Type B pancreatic cell (in vitro differentiated cells): ENCODE data around the gene MTF1. TPM values are rescaled to one million over a fixed set of nuclear protein-coding genes. Genes with fewer than 3 reads are reported as not detected.

Experiments
- DNase-seq: peaks from one replicate; pipeline ENCODE4 v3.0.0; 2021; ENCODE audit warnings: mixed read lengths; ENCODE audit not compliant: unreplicated experiment; ENCODE audit errors: extremely low spot score
- H3K27ac Mint-ChIP-seq: 2 replicates; pipeline ENCODE4 v1.8.0; 2021; ENCODE audit warnings: mild to moderate bottlenecking, mixed read lengths
- H3K27me3 Mint-ChIP-seq: 2 replicates; pipeline ENCODE4 v1.8.0; 2021; ENCODE audit warnings: mixed read lengths
- H3K36me3 Mint-ChIP-seq: 2 replicates; pipeline ENCODE4 v1.8.0; 2021; ENCODE audit warnings: mixed read lengths
- H3K4me1 Mint-ChIP-seq: one replicate; pipeline ENCODE4 v1.8.0; 2021; ENCODE audit warnings: mixed read lengths; ENCODE audit not compliant: unreplicated experiment
- H3K4me3 Mint-ChIP-seq: 2 replicates; pipeline ENCODE4 v1.8.0; 2021; ENCODE audit warnings: mild to moderate bottlenecking, mixed read lengths
- H3K9me3 Mint-ChIP-seq: 2 replicates; pipeline ENCODE4 v1.8.0; 2021; ENCODE audit warnings: mixed read lengths
- CTCF ChIP-seq: fragments of 200-600 bp; sonication (generic); conservative IDR thresholded peaks from 2 replicates; pipeline ENCODE4 v1.5.0; 2021; ENCODE audit warnings: antibody characterized with exemption, mild to moderate bottlenecking
- total RNA-seq: library from RNA; stranded (reverse); gene quantifications from 2 replicates; pipeline ENCODE4 v1.2.1, GENCODE V29; 2021; ENCODE audit warnings: low replicate concordance

MTF1 gene
- total RNA-seq, 1 donor from 2014 or later = 20.5 TPM

- no peaks in the 10 kb centered on the region for H3K27me3 Mint-ChIP-seq
- no peak overlapping the region for H3K27ac Mint-ChIP-seq
- DNase-seq = no peak
- no peaks in the 10 kb centered on the region for H3K4me1 Mint-ChIP-seq
- no peak for TF ChIP-seq CTCF
- H3K9me3 Mint-ChIP-seq = no peaks in the 10 kb centered on the region
- no peak overlapping the region for H3K4me3 Mint-ChIP-seq
- H3K36me3 Mint-ChIP-seq = peaks cover 14% of the 10 kb centered on the region
Measured at GRCh38 chr1:37836788-37837187, 22.6 kb downstream of the MTF1 start.

- Mint-ChIP-seq H3K27me3 (no peaks in the 10 kb centered on the region), H3K9me3 (no peaks in the 10 kb centered on the region), H3K4me3 (no peak overlapping the region), H3K27ac (no peak overlapping the region), H3K36me3 (peaks cover 31% of the 10 kb centered on the region), H3K4me1 (no peaks in the 10 kb centered on the region)
- TF ChIP-seq CTCF = no peak
- DNase-seq = no peak
Measured at GRCh38 chr1:37831809-37832208, 27.6 kb downstream of the MTF1 start.

- Mint-ChIP-seq H3K9me3 (no peaks in the 10 kb centered on the region), H3K27ac (no peak overlapping the region), H3K36me3 (peaks cover 33% of the 10 kb centered on the region), H3K4me1 (no peaks in the 10 kb centered on the region), H3K4me3 (no peak overlapping the region), H3K27me3 (no peaks in the 10 kb centered on the region)
- DNase-seq = no peak
- TF ChIP-seq CTCF = no peak
Measured at GRCh38 chr1:37831109-37831508, 28.3 kb downstream of the MTF1 start.

- no peak overlapping the region for H3K4me3 Mint-ChIP-seq
- no peaks in the 10 kb centered on the region for H3K4me1 Mint-ChIP-seq
- H3K9me3 Mint-ChIP-seq = no peaks in the 10 kb centered on the region
- no peak for TF ChIP-seq CTCF
- no peaks in the 10 kb centered on the region for H3K27me3 Mint-ChIP-seq
- H3K27ac Mint-ChIP-seq = no peak overlapping the region
- DNase-seq = no peak
- H3K36me3 Mint-ChIP-seq = peaks cover 24% of the 10 kb centered on the region
Measured at GRCh38 chr1:37828410-37829074, 30.9 kb downstream of the MTF1 start.

DNA sequence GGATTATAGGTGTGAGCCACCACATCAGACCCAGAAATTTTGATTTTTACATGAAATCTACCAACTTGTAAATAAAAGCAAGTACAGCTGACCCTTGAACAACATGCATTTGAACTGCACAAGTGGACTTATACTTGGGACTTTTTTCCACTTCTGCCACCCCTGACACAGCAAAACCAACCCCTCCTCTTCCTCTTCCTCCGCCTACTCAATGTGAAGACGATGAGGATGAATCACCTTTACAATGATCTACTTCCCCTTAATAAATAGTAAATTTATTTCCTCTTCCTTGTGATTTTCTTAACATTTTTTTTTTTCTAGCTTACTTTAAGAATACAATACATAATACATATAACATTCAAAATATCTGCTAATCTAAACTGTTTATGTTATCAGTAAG is 33.9 kb downstream of the MTF1 start:
- Mint-ChIP-seq H3K36me3 (peaks cover 19% of the 10 kb centered on the region), H3K27ac (no peak overlapping the region), H3K27me3 (no peaks in the 10 kb centered on the region), H3K4me3 (no peak overlapping the region), H3K9me3 (no peaks in the 10 kb centered on the region), H3K4me1 (no peaks in the 10 kb centered on the region)
- DNase-seq = no peak
- TF ChIP-seq CTCF = no peak

GRCh38 chr1:37824001-37824400 is 35.4 kb downstream of the MTF1 start:
- TF ChIP-seq CTCF = no peak
- Mint-ChIP-seq H3K4me1 (no peaks in the 10 kb centered on the region), H3K27me3 (no peaks in the 10 kb centered on the region), H3K27ac (no peak overlapping the region), H3K9me3 (no peaks in the 10 kb centered on the region), H3K4me3 (no peak overlapping the region), H3K36me3 (peaks cover 18% of the 10 kb centered on the region)
- no peak for DNase-seq
